Measurements from ENCODE around the gene SHC2.
"Not testable (repeated sequence)": the region's sequence is repeated elsewhere in the genome, so short reads cannot be mapped to it uniquely, and the experiment has no call there.

The SHC2 gene

GRCh38 chr19:380618-381219 lies 80.1 kb downstream of the SHC2 start:
- not testable (repeated sequence) for H3K4me2 ChIP-seq (ENCODE audit: low read length); H3K9me3 ChIP-seq (ENCODE audit: low read length); H3K9me2 ChIP-seq (ENCODE audit: low read depth, low read length); H3K4me3 ChIP-seq (ENCODE audit: low read depth, low read length, poor library complexity, severe bottlenecking); H3K9ac ChIP-seq (ENCODE audit: low read length); H3K27ac ChIP-seq (ENCODE audit: low read depth, low read length, poor library complexity, severe bottlenecking); H4K20me1 ChIP-seq (ENCODE audit: insufficient read depth, low read length); H2AFZ ChIP-seq (ENCODE audit: low read length); H3K79me2 ChIP-seq (ENCODE audit: insufficient read depth, low read length); H3K36me3 ChIP-seq (ENCODE audit: insufficient read depth, low read length); H3K27me3 ChIP-seq (ENCODE audit: insufficient read depth, low read length); H3F3A ChIP-seq (ENCODE audit: insufficient read depth, low read length)
- peaks cover 19% of the 10 kb centered on the region for H3K4me1 ChIP-seq (ENCODE audit: insufficient read depth, low read length, severe bottlenecking)

DNA sequence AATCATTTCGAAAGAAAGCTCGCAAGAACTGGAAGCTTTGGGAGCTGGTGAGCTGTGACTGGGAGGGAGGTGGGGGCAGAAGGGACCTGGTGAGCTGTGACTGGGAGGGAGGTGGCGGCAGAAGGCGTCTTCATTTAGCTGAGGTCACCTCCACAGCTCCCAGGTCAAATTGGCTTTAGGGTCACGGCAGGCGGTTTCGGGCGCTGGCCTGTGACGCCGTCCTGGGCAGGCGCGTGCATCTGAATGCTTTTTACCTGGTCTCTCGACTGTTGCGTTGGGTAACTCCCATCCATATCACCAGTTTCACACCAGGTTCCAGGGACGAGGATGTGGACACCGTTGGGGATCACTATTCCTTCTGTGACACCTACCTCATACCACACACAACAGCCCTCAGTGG lies 81.0 kb downstream of the SHC2 start:
- no peaks in the 10 kb centered on the region for H3K36me3 ChIP-seq (ENCODE audit: insufficient read depth, low read length)
- H3K9ac ChIP-seq (ENCODE audit: low read length): no peak overlapping the region
- no peaks in the 10 kb centered on the region for H3K27me3 ChIP-seq (ENCODE audit: insufficient read depth, low read length)
- no peaks in the 10 kb centered on the region for H3F3A ChIP-seq (ENCODE audit: insufficient read depth, low read length)
- H3K9me3 ChIP-seq (ENCODE audit: low read length): no peaks in the 10 kb centered on the region
- H4K20me1 ChIP-seq (ENCODE audit: insufficient read depth, low read length): no peaks in the 10 kb centered on the region
- TF ChIP-seq EZH2 (IDR thresholded peaks at IDR 0.05; ENCODE audit: borderline replicate concordance, low read length): no peak
- TF ChIP-seq, protein P1, sequence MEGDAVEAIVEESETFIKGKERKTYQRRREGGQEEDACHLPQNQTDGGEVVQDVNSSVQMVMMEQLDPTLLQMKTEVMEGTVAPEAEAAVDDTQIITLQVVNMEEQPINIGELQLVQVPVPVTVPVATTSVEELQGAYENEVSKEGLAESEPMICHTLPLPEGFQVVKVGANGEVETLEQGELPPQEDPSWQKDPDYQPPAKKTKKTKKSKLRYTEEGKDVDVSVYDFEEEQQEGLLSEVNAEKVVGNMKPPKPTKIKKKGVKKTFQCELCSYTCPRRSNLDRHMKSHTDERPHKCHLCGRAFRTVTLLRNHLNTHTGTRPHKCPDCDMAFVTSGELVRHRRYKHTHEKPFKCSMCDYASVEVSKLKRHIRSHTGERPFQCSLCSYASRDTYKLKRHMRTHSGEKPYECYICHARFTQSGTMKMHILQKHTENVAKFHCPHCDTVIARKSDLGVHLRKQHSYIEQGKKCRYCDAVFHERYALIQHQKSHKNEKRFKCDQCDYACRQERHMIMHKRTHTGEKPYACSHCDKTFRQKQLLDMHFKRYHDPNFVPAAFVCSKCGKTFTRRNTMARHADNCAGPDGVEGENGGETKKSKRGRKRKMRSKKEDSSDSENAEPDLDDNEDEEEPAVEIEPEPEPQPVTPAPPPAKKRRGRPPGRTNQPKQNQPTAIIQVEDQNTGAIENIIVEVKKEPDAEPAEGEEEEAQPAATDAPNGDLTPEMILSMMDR (IDR thresholded peaks at IDR 0.05; ENCODE audit: low read length): no peak
- H3K4me3 ChIP-seq (ENCODE audit: low read depth, low read length, poor library complexity, severe bottlenecking): no peak overlapping the region
- H3K79me2 ChIP-seq (ENCODE audit: insufficient read depth, low read length): no peaks in the 10 kb centered on the region
- no peak overlapping the region for H3K4me2 ChIP-seq (ENCODE audit: low read length)
- peaks cover 19% of the 10 kb centered on the region for H3K4me1 ChIP-seq (ENCODE audit: insufficient read depth, low read length, severe bottlenecking)
- H2AFZ ChIP-seq (ENCODE audit: low read length): no peak overlapping the region
- no peak overlapping the region for H3K27ac ChIP-seq (ENCODE audit: low read depth, low read length, poor library complexity, severe bottlenecking)
- H3K9me2 ChIP-seq (ENCODE audit: low read depth, low read length): no peaks in the 10 kb centered on the region

DNA sequence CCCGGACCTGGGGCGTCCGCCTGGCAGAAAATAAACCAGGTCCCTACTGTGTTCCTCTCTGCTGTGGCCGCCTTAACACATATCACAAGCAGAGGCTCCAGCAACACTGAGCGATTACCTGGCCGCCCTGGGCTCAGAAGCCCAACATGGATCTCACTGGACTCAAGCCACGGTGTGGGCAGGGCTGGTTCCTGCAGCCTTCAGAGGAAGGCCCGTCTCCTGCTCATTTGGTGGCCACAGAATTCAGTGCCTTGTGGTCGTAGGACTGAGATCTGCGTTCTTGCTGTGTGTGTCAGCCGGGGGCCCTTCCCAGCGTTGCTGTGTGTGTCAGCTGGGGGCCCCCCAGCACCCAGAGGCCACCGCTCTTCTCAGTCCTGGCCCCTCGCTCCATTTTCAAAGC lies 82.1 kb downstream of the SHC2 start:
- H3K4me3 ChIP-seq (ENCODE audit: low read depth, low read length, poor library complexity, severe bottlenecking): no peak overlapping the region
- no peaks in the 10 kb centered on the region for H3K9me3 ChIP-seq (ENCODE audit: low read length)
- no peak for TF ChIP-seq EZH2 (IDR thresholded peaks at IDR 0.05; ENCODE audit: borderline replicate concordance, low read length)
- TF ChIP-seq, protein P1 (IDR thresholded peaks at IDR 0.05; ENCODE audit: low read length): no peak
- no peaks in the 10 kb centered on the region for H3K36me3 ChIP-seq (ENCODE audit: insufficient read depth, low read length)
- no peak overlapping the region for H3K27ac ChIP-seq (ENCODE audit: low read depth, low read length, poor library complexity, severe bottlenecking)
- H3K9me2 ChIP-seq (ENCODE audit: low read depth, low read length): no peaks in the 10 kb centered on the region
- H3K27me3 ChIP-seq (ENCODE audit: insufficient read depth, low read length): no peaks in the 10 kb centered on the region
- H3F3A ChIP-seq (ENCODE audit: insufficient read depth, low read length): no peaks in the 10 kb centered on the region
- H2AFZ ChIP-seq (ENCODE audit: low read length): no peak overlapping the region
- peaks cover 13% of the 10 kb centered on the region for H3K4me1 ChIP-seq (ENCODE audit: insufficient read depth, low read length, severe bottlenecking)
- H3K79me2 ChIP-seq (ENCODE audit: insufficient read depth, low read length): no peaks in the 10 kb centered on the region
- H4K20me1 ChIP-seq (ENCODE audit: insufficient read depth, low read length): no peaks in the 10 kb centered on the region
- no peak overlapping the region for H3K9ac ChIP-seq (ENCODE audit: low read length)
- no peak overlapping the region for H3K4me2 ChIP-seq (ENCODE audit: low read length)
